Fibroblast of villous mesenchyme (primary cell): Measurements from ENCODE around the gene ARID1B. TPM values are rescaled to one million over a fixed set of nuclear protein-coding genes. Genes with fewer than 3 reads are reported as not detected.

Experiments
- DNase-seq: peaks from one replicate; pipeline ENCODE4 v3.0.0-alpha.2; 2010; ENCODE audit warnings: low read depth
- H3K4me3 ChIP-seq: 2 replicates; pipeline ENCODE4 v1.5.1; 2011; ENCODE audit warnings: low read depth, mild to moderate bottlenecking, low read length
- total RNA-seq: library from RNA; depleted of rRNA; stranded (reverse); fragments of >200 nt; gene quantifications from 2 replicates; pipeline ENCODE4 v1.2.3, GENCODE V29; 2012
- TF ChIP-seq, protein P1 (sequence below): IDR thresholded peaks from 2 replicates; pipeline ENCODE4 v1.5.1; 2012; ENCODE audit warnings: low read depth, mild to moderate bottlenecking, low read length; ENCODE audit not compliant: insufficient read depth

The ARID1B gene
- total RNA-seq, 1 donor, result 41.0 TPM

DNA sequence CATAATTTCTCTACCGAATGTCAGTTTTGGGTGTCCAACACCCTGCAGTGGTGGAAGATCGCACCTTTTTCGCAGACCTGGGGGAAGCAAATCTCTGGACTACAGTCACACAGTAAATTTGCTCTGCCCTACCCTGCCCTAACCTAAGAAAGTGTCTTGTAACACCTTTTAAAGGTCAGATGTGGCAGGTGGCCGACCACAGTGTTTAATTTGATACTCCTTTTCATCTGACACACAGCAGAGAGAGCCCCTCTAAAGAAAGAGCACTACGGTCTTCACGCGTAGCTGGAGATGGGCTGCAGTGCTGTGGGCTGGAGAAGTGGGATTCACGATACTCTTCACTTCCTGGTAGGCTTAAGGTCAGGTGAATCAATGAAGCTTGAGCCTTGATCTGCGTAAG, 436.2 kb downstream of the ARID1B start:
- H3K4me3 ChIP-seq, result no peak overlapping the region
- DNase-seq, result no peak
- TF ChIP-seq, protein P1, sequence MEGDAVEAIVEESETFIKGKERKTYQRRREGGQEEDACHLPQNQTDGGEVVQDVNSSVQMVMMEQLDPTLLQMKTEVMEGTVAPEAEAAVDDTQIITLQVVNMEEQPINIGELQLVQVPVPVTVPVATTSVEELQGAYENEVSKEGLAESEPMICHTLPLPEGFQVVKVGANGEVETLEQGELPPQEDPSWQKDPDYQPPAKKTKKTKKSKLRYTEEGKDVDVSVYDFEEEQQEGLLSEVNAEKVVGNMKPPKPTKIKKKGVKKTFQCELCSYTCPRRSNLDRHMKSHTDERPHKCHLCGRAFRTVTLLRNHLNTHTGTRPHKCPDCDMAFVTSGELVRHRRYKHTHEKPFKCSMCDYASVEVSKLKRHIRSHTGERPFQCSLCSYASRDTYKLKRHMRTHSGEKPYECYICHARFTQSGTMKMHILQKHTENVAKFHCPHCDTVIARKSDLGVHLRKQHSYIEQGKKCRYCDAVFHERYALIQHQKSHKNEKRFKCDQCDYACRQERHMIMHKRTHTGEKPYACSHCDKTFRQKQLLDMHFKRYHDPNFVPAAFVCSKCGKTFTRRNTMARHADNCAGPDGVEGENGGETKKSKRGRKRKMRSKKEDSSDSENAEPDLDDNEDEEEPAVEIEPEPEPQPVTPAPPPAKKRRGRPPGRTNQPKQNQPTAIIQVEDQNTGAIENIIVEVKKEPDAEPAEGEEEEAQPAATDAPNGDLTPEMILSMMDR, result no peak

DNA sequence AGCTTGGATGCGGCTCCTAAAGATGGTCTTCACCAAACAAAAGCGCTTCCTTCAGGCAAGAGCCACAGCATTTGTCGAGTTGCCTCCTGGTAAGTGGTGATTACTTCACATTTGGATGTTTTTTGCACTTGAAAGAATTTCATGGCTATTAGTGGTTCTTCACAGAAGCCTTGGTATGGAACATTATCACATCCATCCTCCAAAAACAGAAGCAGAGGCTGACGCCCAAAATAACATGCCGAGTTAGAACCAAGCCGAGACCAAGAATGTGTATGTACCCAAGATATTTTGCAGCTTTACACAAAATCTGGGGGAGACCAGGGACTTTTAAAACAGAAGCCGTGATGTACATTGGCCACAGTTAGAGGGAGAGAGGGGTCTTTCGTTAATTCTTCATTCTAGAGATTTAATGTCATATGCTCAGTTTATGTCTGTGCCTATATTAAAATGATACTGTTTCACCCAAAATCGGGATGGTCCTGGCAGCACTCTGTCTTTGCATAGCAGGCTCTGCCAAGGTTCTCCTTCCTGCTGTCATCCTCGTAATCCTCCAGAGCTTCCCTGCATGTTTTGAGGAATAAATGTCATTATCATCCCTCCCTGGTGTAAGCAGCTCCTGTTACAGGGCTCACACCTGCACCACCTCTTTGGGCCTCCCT, 436.9 kb downstream of the ARID1B start:
- DNase-seq, result no peak
- TF ChIP-seq, protein P1, result no peak
- H3K4me3 ChIP-seq, result no peak overlapping the region

DNA sequence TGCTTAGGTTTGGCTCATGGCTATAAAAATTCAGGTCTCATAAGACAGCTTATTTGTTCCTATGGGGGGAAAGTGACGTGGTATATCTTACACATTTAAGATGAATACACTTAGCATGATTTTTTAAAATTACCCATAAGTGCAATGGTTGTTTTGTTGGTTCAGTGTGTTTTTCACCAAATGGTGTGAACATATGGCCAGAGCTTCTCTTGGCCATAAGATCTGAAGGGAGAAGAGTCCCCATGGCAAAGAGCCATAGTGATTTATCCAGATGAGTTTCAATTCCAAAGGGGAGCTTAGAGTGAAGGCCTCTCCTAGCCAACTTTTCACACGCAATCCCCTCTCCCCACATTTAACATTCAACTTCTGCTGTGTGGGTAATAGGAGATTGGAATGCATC, 438.5 kb downstream of the ARID1B start:
- no peak for DNase-seq
- TF ChIP-seq, protein P1, result no peak
- no peak overlapping the region for H3K4me3 ChIP-seq

DNA sequence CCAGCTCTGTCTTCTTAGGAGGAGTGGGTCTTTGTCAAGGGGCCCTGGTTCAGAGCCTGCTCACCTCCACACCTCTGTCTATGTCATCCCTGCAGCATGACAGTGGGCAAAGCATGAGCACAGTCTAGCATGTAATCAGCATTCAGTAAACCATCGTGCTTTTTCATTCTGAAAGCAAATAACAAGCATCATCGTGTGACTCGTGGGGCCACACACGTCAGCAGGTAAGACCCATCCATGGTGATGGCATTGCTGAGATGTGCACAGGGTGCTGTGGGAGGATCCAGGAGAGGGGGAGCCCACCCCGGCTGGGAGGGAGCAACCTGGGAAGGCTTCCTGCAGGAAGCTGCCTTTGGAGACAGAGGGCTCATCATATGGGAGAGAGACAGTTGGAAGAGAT, 439.4 kb downstream of the ARID1B start:
- TF ChIP-seq, protein P1, result no peak
- DNase-seq, result no peak
- H3K4me3 ChIP-seq, result no peak overlapping the region

DNA sequence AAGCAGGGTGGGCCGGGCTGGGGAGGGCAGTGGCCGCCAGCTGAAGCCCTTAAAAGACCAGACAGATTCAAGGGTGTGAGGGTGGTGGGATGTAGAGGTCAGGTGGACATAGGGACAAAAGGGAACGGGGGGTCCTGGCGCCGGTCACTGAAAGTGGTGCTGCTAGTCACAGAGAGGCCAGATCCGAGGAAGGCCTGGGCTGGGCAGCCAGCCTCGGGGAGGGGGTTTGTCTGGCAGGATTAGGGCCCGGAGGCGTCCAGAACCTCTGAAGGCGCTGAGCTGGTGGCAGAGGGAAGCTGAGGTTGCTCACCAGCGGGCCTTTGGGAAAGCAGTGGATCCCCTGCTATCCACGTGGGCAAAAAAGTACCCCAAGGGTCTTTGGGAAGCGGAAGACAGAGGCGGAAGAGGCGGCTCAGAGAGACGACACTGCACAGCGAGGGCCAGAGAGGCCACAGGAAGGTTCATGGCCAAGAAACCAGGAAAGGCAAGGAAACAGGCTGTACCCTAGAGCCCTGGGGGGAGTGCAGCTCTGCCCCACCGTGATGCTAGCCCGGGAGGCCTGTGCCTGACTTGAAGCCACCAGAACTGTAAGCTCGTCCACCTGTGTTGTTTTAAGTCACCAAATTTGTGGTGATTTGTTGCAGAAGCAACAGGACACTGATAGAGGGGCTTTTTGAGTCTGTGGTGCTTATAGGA, 440.2 kb downstream of the ARID1B start:
- no peak for DNase-seq
- TF ChIP-seq, protein P1, result no peak
- H3K4me3 ChIP-seq, result no peak overlapping the region

DNA sequence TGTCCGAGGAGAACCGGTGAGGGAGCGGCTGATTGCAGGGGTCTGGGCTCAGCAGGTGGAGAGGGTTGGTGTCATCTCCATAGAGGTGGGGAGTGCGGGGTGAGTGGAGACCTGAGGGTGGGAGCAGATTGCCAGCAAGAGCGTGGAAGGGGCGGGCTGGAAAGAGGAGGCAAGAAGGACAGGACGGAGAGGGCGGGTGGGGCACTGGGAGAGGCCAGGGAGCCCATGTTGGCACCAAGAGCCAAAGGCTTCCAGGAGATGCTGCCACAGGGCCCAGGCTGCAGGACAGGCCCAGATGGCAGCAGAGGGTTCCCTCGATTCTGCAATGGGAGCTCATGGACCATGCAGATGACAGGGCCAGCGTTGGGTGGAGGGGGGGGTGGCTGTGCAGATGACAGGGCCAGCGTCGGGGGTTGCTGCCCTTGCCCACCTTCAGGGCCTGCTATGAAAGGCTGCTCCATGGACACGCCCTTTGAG, 440.8 kb downstream of the ARID1B start:
- no peak overlapping the region for H3K4me3 ChIP-seq
- TF ChIP-seq, protein P1, result no peak
- no peak for DNase-seq
